Measurements from ENCODE around the gene PRKAR2B. TPM values are rescaled to one million over a fixed set of nuclear protein-coding genes. Genes with fewer than 3 reads are reported as not detected.

The PRKAR2B gene
- polyA plus RNA-seq, 3 donors = 2.5 to 5.6 (median 3.5) TPM

GRCh38 chr7:107203607-107204006, 159.1 kb downstream of the PRKAR2B start:
- H2AFZ ChIP-seq (ENCODE audit: insufficient read depth, low read depth, low read length, poor library complexity, severe bottlenecking) = no peak overlapping the region
- TF ChIP-seq CTCF (IDR thresholded peaks at IDR 0.05) = no peak
- H3K27ac Mint-ChIP-seq = no peak overlapping the region
- DNase-seq = no peak
- no peaks in the 10 kb centered on the region for H3K9me3 ChIP-seq (replicated peaks in 1 of 2; ENCODE audit: control insufficient read depth in 1 of 2, insufficient read depth in 1 of 2, low read length in 2 of 2)
- no peak overlapping the region for H3K27ac ChIP-seq (ENCODE audit: low read depth in 1 of 2, low read length in 2 of 2)
- peaks cover 84 to 100% of the 10 kb centered on the region in 2 donors for H3K36me3 ChIP-seq (replicated peaks in 1 of 2; ENCODE audit: control insufficient read depth in 1 of 2, insufficient read depth in 2 of 2, low read length in 2 of 2)
- no peaks in the 10 kb centered on the region for H3K4me1 ChIP-seq (ENCODE audit: control insufficient read depth in 1 of 2, insufficient read depth in 2 of 2, low read length in 2 of 2)
- no peak overlapping the region for H3K4me3 Mint-ChIP-seq
- H3K4me3 ChIP-seq (replicated peaks in 1 of 3; ENCODE audit: low read depth in 2 of 3, low read length in 3 of 3) = no peak overlapping the region
- no peak overlapping the region for H3K9ac ChIP-seq (ENCODE audit: insufficient read depth, low read length, poor library complexity, severe bottlenecking)
- no peak overlapping the region for H3K4me2 ChIP-seq (replicated peaks; ENCODE audit: extremely low read depth, low read length, poor library complexity, severe bottlenecking)
- H3K79me2 ChIP-seq (ENCODE audit: insufficient read depth, low read length) = no peaks in the 10 kb centered on the region
- H3K27me3 ChIP-seq (ENCODE audit: control insufficient read depth in 2 of 2, insufficient read depth in 2 of 2, low read length in 2 of 2) = no peaks in the 10 kb centered on the region
- intact Hi-C loops (cut with micrococcal nuclease) = loop anchor here in 1 of 2 donors (10.0 kb wide), 1 partner anchor 671 kb away; no protein-coding TSS in a partner anchor
- H3K4me1 Mint-ChIP-seq = no peaks in the 10 kb centered on the region
- peaks cover 0 to 2% (median 0%) of the 10 kb centered on the region in 7 donors for H3K9me3 Mint-ChIP-seq
- peaks cover 32% of the 10 kb centered on the region for H4K20me1 ChIP-seq (ENCODE audit: insufficient read depth, low read length)
- no peaks in the 10 kb centered on the region for H3K27me3 Mint-ChIP-seq (ENCODE audit: low read depth in 3 of 3)
- H3K36me3 Mint-ChIP-seq = peaks cover 82 to 92% of the 10 kb centered on the region in 2 donors
- WGBS (ENCODE audit: insufficient coverage) = 100% methylated on average over 1 of the region's 7 CpGs

GRCh38 chr7:107206136-107206535, 161.6 kb downstream of the PRKAR2B start:
- Histone ChIP-seq H3K9me3 (replicated peaks in 1 of 2; ENCODE audit: control insufficient read depth in 1 of 2, insufficient read depth in 1 of 2, low read length in 2 of 2) (no peaks in the 10 kb centered on the region), H4K20me1 (ENCODE audit: insufficient read depth, low read length) (peaks cover 19% of the 10 kb centered on the region), H3K4me3 (replicated peaks in 1 of 3; ENCODE audit: low read depth in 2 of 3, low read length in 3 of 3) (no peak overlapping the region), H3K36me3 (replicated peaks in 1 of 2; ENCODE audit: control insufficient read depth in 1 of 2, insufficient read depth in 2 of 2, low read length in 2 of 2) (peaks cover 81 to 100% of the 10 kb centered on the region in 2 donors), H3K9ac (ENCODE audit: insufficient read depth, low read length, poor library complexity, severe bottlenecking) (no peak overlapping the region), H3K4me1 (ENCODE audit: control insufficient read depth in 1 of 2, insufficient read depth in 2 of 2, low read length in 2 of 2) (no peaks in the 10 kb centered on the region), H3K79me2 (ENCODE audit: insufficient read depth, low read length) (no peaks in the 10 kb centered on the region), H2AFZ (ENCODE audit: insufficient read depth, low read depth, low read length, poor library complexity, severe bottlenecking) (no peak overlapping the region), H3K4me2 (replicated peaks; ENCODE audit: extremely low read depth, low read length, poor library complexity, severe bottlenecking) (no peak overlapping the region), H3K27ac (ENCODE audit: low read depth in 1 of 2, low read length in 2 of 2) (no peak overlapping the region), H3K27me3 (ENCODE audit: control insufficient read depth in 2 of 2, insufficient read depth in 2 of 2, low read length in 2 of 2) (no peaks in the 10 kb centered on the region)
- TF ChIP-seq CTCF (IDR thresholded peaks at IDR 0.05) = no peak
- Mint-ChIP-seq H3K4me1 (no peaks in the 10 kb centered on the region), H3K27me3 (ENCODE audit: low read depth in 3 of 3) (no peaks in the 10 kb centered on the region), H3K4me3 (no peak overlapping the region), H3K27ac (no peak overlapping the region), H3K36me3 (peaks cover 77 to 91% of the 10 kb centered on the region in 2 donors), H3K9me3 (peaks cover 0 to 2% (median 0%) of the 10 kb centered on the region in 7 donors)
- intact Hi-C loops (cut with micrococcal nuclease) = loop anchor here in 1 of 2 donors (10.0 kb wide), 1 partner anchor 669 kb away; no protein-coding TSS in a partner anchor
- no peak for DNase-seq
- no CpG with 5 or more reads among the region's 6 CpGs for WGBS (ENCODE audit: insufficient coverage)

Data from CD14-positive monocyte (primary cell).